GM12891 (cell line): ENCODE data around the gene LCP1.
"Not testable (repeated sequence)": the region's sequence is repeated elsewhere in the genome, so short reads cannot be mapped to it uniquely, and the experiment has no call there.

ENCODE experiments used
- DNase-seq: peaks from one replicate; pipeline ENCODE4 v3.0.0; 2011; ENCODE audit warnings: low spot score; ENCODE audit not compliant: insufficient read length
- FAIRE-seq: peaks from 2 replicates; lab custom pipeline; 2011; peaks lifted over from hg19 to GRCh38; lab: Jason Lieb, UNC
- PAX5 ChIP-seq: IDR thresholded peaks from 2 replicates; pipeline ENCODE4 v1.6.1; 2011; ENCODE audit warnings: low read length, moderate library complexity, mild to moderate bottlenecking; ENCODE audit not compliant: insufficient read depth, severe bottlenecking
- POLR2A ChIP-seq: IDR thresholded peaks from 2 replicates; pipeline ENCODE4 v1.6.1; 2011; ENCODE audit warnings: low read depth, low read length, control low read depth
- POLR2AphosphoS5 ChIP-seq: IDR thresholded peaks from 2 replicates; pipeline ENCODE4 v1.6.1; 2011; ENCODE audit warnings: low read depth, low read length, control low read depth
- POU2F2 ChIP-seq: IDR thresholded peaks from 2 replicates; pipeline ENCODE4 v1.6.1; 2011; ENCODE audit warnings: low read depth, mild to moderate bottlenecking, control low read depth, low read length, moderate library complexity
- SPI1 ChIP-seq: IDR thresholded peaks from 2 replicates; pipeline ENCODE4 v1.6.1; 2011; ENCODE audit warnings: low read depth, low read length, control low read depth
- TAF1 ChIP-seq: IDR thresholded peaks from 2 replicates; pipeline ENCODE4 v1.6.1; 2011; ENCODE audit warnings: low read depth, low read length, control low read depth

Gene LCP1

DNA sequence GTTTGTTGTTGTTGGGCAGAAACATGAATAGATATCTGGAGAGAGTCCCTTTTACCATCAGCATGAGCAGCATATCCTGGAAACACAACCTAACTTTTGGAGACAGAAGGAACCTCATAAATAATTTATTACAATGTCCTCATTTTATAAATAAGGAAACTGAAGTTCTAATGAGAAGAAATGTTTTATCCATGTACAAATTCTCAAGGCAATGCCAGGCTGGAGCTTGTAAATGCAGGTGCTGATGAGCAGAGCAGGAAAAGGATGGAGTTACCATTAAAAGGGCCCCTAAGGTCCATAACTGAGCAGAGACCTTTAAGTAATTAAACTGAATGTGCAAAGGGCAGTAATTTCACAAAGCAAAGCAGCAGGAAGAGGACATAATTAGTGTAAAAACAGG is 17.3 kb downstream of the LCP1 start:
- TF ChIP-seq SPI1 (no peak), PAX5 (no peak), POLR2AphosphoS5 (no peak), TAF1 (no peak), POU2F2 (no peak), POLR2A (no peak)
- DNase-seq, result no peak
- FAIRE-seq, result no peak

GRCh38 chr13:46162741-46163140 is 19.2 kb downstream of the LCP1 start:
- FAIRE-seq, DNase-seq: not testable (repeated sequence)

DNA sequence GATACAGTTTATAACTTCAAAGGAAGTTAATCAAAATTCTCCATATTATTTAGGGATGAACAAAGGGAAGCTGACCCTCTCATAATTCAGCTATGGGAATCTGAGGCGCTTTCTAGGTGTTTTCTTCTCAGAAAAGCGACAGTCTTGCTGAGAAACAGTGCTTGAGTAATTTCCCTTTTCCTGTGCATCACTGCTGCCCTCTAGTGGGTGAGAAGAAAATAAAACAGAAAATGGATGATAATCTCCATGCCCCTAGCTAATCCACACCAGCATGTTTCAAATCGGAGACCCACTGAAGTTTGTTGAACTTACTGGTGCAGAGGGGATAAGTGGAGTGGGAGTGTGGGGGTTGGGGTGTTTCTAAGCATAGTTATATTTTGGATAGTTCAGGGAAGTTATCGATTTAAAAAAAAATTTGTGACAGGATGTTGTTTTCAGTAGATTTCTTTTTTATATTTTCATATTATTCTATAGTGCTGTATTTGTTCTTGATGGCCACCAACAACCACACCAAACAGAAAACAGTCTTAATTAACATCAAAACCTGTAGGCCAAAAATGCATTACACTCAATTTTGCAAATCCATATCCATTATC is 21.4 kb downstream of the LCP1 start:
- peak; percentile 38 for DNase-seq
- FAIRE-seq, result peak; percentile 92
- TF ChIP-seq PAX5 (no peak), POU2F2 (no peak)

DNA sequence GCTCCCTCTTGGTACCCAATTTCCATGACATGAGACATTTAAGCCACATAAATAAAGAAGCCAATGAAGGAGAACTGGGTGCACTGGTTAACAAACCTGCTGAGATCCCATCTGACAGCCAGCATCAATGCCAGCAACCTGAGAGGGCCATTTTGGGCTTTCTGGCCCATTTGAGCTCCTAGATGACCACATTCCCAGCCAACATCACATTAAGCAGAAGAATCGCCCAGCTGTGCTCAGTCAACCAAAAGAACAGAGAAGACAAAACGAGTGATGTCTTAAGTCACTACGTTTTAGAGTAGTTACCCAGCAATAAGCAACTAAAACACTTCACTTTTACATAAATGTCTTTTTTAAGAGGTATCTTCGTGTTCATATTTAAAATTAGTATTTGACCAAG is 21.9 kb downstream of the LCP1 start:
- no peak for DNase-seq
- TF ChIP-seq POLR2AphosphoS5 (peak; percentile 13; the same call in 1 of the 2 replicates), PAX5 (no peak), POU2F2 (no peak)
- no peak for FAIRE-seq

DNA sequence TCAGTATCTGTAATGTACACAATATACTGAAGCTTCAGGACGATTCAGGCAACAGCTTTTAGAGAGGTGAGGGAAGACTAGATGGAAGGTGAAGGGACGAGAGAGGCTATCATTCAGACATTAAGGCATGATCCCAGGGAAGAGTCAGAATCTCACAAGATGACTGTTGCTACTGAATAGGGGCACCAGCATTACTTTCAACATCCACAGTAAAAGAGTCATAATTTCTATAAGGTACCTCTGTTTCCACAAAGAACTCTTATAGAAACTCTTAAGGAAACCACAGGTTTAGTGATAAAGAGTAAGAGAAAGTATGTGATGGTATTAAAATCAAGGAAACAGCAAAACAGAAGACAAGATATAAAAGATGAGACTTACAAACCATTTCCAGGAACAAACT is 23.0 kb downstream of the LCP1 start:
- TF ChIP-seq POU2F2, result no peak
- TF ChIP-seq POLR2A, result 0 out of 2 replicates have a peak, but pooled peaks have one; percentile 2
- no peak for TF ChIP-seq POLR2AphosphoS5
- no peak for TF ChIP-seq TAF1
- DNase-seq (no peak), FAIRE-seq (peak; percentile 72)

DNA sequence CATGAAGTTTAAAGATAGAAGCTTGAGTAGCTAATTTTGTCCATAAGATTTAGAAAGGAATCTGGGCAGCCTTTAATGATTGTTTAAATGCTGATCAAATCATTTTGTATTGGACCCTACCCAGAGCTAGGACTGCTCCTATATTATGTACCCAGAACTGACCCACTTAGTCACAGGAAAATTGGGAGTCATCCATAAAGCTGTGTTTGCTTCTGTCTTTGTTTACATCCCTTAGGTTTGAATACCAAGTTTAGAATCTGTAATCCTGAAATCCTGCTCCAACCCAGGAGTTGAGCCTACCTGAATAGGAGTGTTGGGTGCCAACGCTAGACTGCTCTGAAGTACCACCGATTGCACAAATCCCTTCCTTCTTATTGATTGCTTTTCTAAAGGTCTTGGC is 23.8 kb downstream of the LCP1 start:
- DNase-seq (no peak), FAIRE-seq (peak; percentile 33)
- TF ChIP-seq POU2F2 (no peak), PAX5 (no peak), SPI1 (no peak), TAF1 (no peak), POLR2A (no peak), POLR2AphosphoS5 (no peak)

DNA sequence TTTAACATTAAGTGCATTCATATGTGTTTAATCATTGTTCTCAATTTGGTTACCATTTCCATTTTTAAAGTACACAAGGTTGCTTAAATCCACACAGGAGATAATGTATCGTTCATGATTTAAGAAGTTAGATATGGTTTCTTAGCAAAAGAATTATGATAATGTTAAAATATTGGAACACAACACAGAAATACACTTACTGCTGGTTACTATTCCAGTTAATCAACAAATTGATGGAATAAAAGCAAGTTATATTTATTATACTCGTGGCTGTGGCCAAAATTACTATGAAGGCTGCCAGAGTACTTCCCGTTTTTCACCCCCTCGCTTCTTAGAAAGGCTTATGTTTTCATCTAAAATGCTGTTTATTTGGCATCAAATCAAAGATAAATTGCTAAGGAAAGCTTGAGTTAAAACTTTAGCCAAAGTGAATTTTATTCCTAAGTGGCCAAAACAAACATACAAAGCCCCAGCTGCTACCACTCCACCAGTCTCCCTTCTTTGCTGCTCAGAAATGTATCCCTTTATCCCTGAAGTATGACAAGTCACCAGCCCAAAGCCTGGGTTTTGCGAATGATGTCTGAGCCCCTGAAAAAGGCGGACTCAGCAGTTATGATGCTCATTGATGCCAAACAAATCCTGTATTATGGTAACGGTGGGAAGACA is 27.7 kb downstream of the LCP1 start:
- DNase-seq (no peak), FAIRE-seq (no peak)
- TF ChIP-seq POLR2A (no peak), PAX5 (no peak), SPI1 (no peak), TAF1 (no peak), POLR2AphosphoS5 (no peak), POU2F2 (no peak)

DNA sequence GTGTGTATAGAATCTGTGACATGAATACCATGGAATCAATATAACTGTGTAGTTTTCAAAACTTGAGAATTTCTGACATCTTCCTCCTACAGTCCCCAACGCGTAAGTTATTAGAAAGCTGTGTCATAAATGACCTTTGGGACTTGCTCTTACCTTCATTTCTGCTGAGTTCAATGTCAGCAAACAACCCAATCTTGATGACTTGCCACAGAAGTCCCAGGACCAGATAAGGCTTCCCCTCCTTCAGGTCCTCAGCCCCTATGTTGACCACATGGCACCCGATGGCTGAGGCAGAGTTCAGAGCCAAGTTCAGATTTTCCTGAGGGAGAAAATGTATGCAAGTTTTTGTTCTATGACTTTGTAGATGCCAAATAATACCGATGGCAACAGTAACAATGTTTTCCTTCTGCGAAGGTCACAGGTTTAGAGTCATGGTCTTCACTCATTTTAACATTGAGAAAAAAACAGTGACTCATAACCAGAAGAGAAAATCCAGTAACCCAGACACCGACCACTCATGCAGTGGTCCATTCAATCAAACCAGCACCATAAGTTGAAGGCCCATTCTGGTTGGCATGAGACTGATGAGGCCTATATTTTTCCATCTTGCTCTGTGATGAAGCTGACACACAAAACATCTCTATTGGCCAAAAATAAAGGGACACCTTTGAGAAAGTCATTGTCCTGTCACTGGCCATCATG is 29.2 kb downstream of the LCP1 start:
- peak; percentile 36; the same call in 1 of the 2 replicates for TF ChIP-seq POLR2AphosphoS5
- no peak for TF ChIP-seq SPI1
- FAIRE-seq (peak; percentile 61), DNase-seq (no peak)

DNA sequence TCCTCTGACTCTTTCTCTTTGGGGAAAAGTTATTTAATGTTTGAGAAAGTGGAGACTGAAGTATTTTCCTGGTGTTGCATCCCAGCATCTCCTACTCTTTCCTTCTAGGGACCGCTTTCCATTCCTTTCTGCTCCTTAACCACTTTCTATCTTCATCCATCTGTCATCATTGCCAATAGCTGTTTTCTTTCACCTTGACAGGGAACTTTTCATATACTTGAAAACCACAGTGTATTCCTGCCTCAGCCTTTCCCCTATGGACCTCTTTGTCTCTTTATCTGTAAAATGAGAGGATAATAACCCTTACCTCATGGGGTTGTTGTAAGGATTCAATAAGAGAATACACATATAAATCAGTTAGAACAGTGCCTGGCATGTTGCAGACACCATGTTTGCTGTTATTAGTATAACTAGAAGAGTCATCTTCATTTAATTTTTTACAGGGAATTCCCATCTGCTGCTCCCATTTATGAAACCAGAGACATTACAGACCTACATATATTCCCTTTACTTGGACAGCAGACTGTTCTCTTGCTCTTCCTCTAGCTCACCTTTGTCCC is 31.8 kb downstream of the LCP1 start:
- TF ChIP-seq POLR2A (no peak), POLR2AphosphoS5 (0 out of 2 replicates have a peak, but pooled peaks have one; percentile 1)
- no peak for FAIRE-seq
- DNase-seq, result no peak

GRCh38 chr13:46149272-46150133 is 32.5 kb downstream of the LCP1 start:
- FAIRE-seq (peak; percentile 35), DNase-seq (no peak)
- TF ChIP-seq POLR2A (0 out of 2 replicates have a peak, but pooled peaks have one; percentile 26), TAF1 (no peak), POU2F2 (no peak), POLR2AphosphoS5 (peak; percentile 35), SPI1 (no peak), PAX5 (no peak)
